SK-N-SH (cell line): Measurements from ENCODE around the gene EFHD2. TPM values are rescaled to one million over a fixed set of nuclear protein-coding genes. Genes with fewer than 3 reads are reported as not detected.

Experiments used
- CTCF ChIA-PET: fragments of 300-600, 350-600 bp; formaldehyde crosslinking; extraction: SDS; loops from one replicate; lab custom pipeline; 2021; lab: Yijun Ruan, JAX
- POLR2A ChIA-PET: fragments of 350-600 bp; sonication (Branson Sonifier 250); formaldehyde crosslinking; extraction: SDS; loops from one replicate; lab custom pipeline; 2020; ENCODE audit warnings: antibody characterized with exemption, inconsistent platforms; lab: Yijun Ruan, JAX
- DNase-seq: peaks from one replicate; pipeline ENCODE4 v3.0.0; 2012
- H2AFZ ChIP-seq: fragments of 200-600 bp; sonication (generic); 2 replicates; pipeline ENCODE4 v1.8.1; 2016; ENCODE audit warnings: antibody characterized with exemption, mild to moderate bottlenecking, low read depth
- H3F3A ChIP-seq: fragments of 200-600 bp; sonication (generic); replicated peaks from 2 replicates; pipeline ENCODE3; 2016; ENCODE audit warnings: antibody characterized with exemption, mild to moderate bottlenecking; ENCODE audit not compliant: insufficient read depth
- H3K27ac ChIP-seq, 2 experiments: fragments of 200-500 bp in 1 of 2; fragments of 200-600 bp in 1 of 2; sonication (Bioruptor generic) in 1 of 2; sonication (generic), shearing (Covaris generic) in 1 of 2; 2 replicates each; pipeline versions ENCODE4 v1.5.1 to v1.6.1; 2014 to 2016; ENCODE audit warnings: low read depth in 2 of 2, inconsistent platforms in 1 of 2, low read length in 1 of 2, mild to moderate bottlenecking in 1 of 2, mixed read lengths in 1 of 2
- H3K27me3 ChIP-seq: fragments of 200-600 bp; sonication (generic), shearing (Covaris generic); 2 replicates; pipeline ENCODE4 v1.6.1; 2016; ENCODE audit warnings: mixed run types; ENCODE audit not compliant: insufficient read depth
- H3K36me3 ChIP-seq, 2 experiments: fragments of 200-500 bp in 1 of 2; fragments of 200-600 bp in 1 of 2; sonication (Bioruptor generic) in 1 of 2; sonication (generic) in 1 of 2; replicated peaks in 1 of 2; 2 replicates each; pipeline versions ENCODE3 to v1.5.1; 2014 to 2016; ENCODE audit warnings: low read length in 1 of 2, mild to moderate bottlenecking in 1 of 2; ENCODE audit not compliant: insufficient read depth in 2 of 2, control insufficient read depth in 1 of 2
- H3K4me1 ChIP-seq, 2 experiments: fragments of 200-500 bp in 1 of 2; fragments of 200-600 bp in 1 of 2; sonication (Bioruptor generic) in 1 of 2; sonication (generic), shearing (Covaris generic) in 1 of 2; 2 replicates each; pipeline versions ENCODE4 v1.5.1 to v1.6.1; 2014 to 2016; ENCODE audit warnings: low read depth in 1 of 2, low read length in 1 of 2, mixed run types in 1 of 2; ENCODE audit not compliant: insufficient read depth in 2 of 2, control insufficient read depth in 1 of 2
- H3K4me2 ChIP-seq: fragments of 200-600 bp; sonication (generic), shearing (Covaris generic); 2 replicates; pipeline ENCODE4 v1.6.1; 2017; ENCODE audit warnings: mixed run types
- H3K4me3 ChIP-seq, 2 experiments: fragments of 200-500 bp in 1 of 2; fragments of 200-600 bp in 1 of 2; sonication (Bioruptor generic) in 1 of 2; sonication (generic), shearing (Covaris generic) in 1 of 2; 2 replicates each; pipeline versions ENCODE4 v1.5.1 to v1.8.1; 2014 to 2016; ENCODE audit warnings: low read depth in 2 of 2, inconsistent platforms in 1 of 2, low read length in 1 of 2, mild to moderate bottlenecking in 1 of 2, mixed read lengths in 1 of 2, moderate library complexity in 1 of 2
- H3K79me2 ChIP-seq: fragments of 200-600 bp; sonication (generic); 2 replicates; pipeline ENCODE4 v1.8.1; 2017; ENCODE audit warnings: mild to moderate bottlenecking; ENCODE audit not compliant: insufficient read depth
- H3K9ac ChIP-seq: fragments of 200-600 bp; sonication (generic); 2 replicates; pipeline ENCODE4 v1.6.1; 2017; ENCODE audit warnings: mixed run types
- H3K9me2 ChIP-seq: fragments of 200-600 bp; sonication (generic); 2 replicates; pipeline ENCODE4 v1.6.1; 2017; ENCODE audit warnings: mixed run types
- H3K9me3 ChIP-seq: fragments of 200-600 bp; sonication (generic); 2 replicates; pipeline ENCODE4 v1.6.1; 2017; ENCODE audit warnings: mixed run types, mild to moderate bottlenecking, moderate library complexity
- H4K20me1 ChIP-seq: fragments of 200-600 bp; sonication (generic); 2 replicates; pipeline ENCODE4 v1.6.1; 2017; ENCODE audit warnings: mild to moderate bottlenecking, mixed run types; ENCODE audit not compliant: insufficient read depth
- CHD2 ChIP-seq: fragments of 150-350 bp; IDR thresholded peaks from 2 replicates; pipeline ENCODE4 v1.6.1; 2018; ENCODE audit warnings: low read length; ENCODE audit not compliant: partially characterized antibody
- EP300 ChIP-seq, 2 experiments: IDR thresholded peaks; 2 replicates each; pipeline versions ENCODE4 v1.4.0 to v1.6.1; 2012; ENCODE audit warnings: borderline replicate concordance in 1 of 2, low read depth in 1 of 2, low read length in 1 of 2
- FOSL2 ChIP-seq: IDR thresholded peaks from 2 replicates; pipeline ENCODE4 v1.4.0; 2012; ENCODE audit warnings: low read depth, mild to moderate bottlenecking, moderate library complexity, borderline replicate concordance
- FOXJ3 ChIP-seq: sonication (generic); formaldehyde crosslinking; IDR thresholded peaks from 2 replicates; pipeline ENCODE4 v1.5.1; 2020; ENCODE audit warnings: mild to moderate bottlenecking, missing genetic modification reagents
- FOXM1 ChIP-seq: IDR thresholded peaks from 2 replicates; pipeline ENCODE4 v1.4.0; 2012; ENCODE audit warnings: low read depth, mild to moderate bottlenecking
- GABPA ChIP-seq: IDR thresholded peaks from 2 replicates; pipeline ENCODE4 v1.4.0; 2012; ENCODE audit warnings: low read depth, mild to moderate bottlenecking
- JUND ChIP-seq: IDR thresholded peaks from 2 replicates; pipeline ENCODE4 v1.4.0; 2012
- POLR2AphosphoS5 ChIP-seq: IDR thresholded peaks from 2 replicates; pipeline ENCODE4 v1.6.1; 2012; ENCODE audit warnings: low read depth, low read length
- RXRA ChIP-seq: IDR thresholded peaks from 2 replicates; pipeline ENCODE4 v1.4.0; 2012; ENCODE audit warnings: low read depth, mild to moderate bottlenecking, borderline replicate concordance
- YY1 ChIP-seq: IDR thresholded peaks from 2 replicates; pipeline ENCODE4 v1.4.0; 2012; ENCODE audit warnings: low read depth, mild to moderate bottlenecking
- WGBS: methylation state at CpG from one replicate; pipeline ENCODE4 v1.1.6; 2017; ENCODE audit warnings: low lambda C conversion rate; 5-methylcytosine and 5-hydroxymethylcytosine counted together
- polyA plus RNA-seq, 3 experiments: library from polyadenylated mRNA; depleted of rRNA; stranded (reverse); fragments of >200 nt; gene quantifications; 2 replicates each; pipeline ENCODE4 v1.2.3, GENCODE V29; 2012
- TF ChIP-seq, protein P1 (sequence below): IDR thresholded peaks from 2 replicates; pipeline ENCODE4 v1.6.1; 2012; ENCODE audit warnings: mild to moderate bottlenecking, low read depth, low read length, moderate library complexity
- TF ChIP-seq, protein P2 (sequence below): IDR thresholded peaks from 2 replicates; pipeline ENCODE4; 2012
- TF ChIP-seq, protein P3 (sequence below): IDR thresholded peaks from 2 replicates; pipeline ENCODE4 v1.4.0; 2012; ENCODE audit warnings: low read depth
- TF ChIP-seq, protein P4 (sequence below): fragments of 150-350 bp; IDR thresholded peaks from 2 replicates; pipeline ENCODE4 v1.6.1; 2016; ENCODE audit warnings: mild to moderate bottlenecking, low read depth, low read length

The EFHD2 gene
- polyA plus RNA-seq, 1 of the 3 experiments (the other 2 are of a cell fraction) = 59.8 TPM

DNA sequence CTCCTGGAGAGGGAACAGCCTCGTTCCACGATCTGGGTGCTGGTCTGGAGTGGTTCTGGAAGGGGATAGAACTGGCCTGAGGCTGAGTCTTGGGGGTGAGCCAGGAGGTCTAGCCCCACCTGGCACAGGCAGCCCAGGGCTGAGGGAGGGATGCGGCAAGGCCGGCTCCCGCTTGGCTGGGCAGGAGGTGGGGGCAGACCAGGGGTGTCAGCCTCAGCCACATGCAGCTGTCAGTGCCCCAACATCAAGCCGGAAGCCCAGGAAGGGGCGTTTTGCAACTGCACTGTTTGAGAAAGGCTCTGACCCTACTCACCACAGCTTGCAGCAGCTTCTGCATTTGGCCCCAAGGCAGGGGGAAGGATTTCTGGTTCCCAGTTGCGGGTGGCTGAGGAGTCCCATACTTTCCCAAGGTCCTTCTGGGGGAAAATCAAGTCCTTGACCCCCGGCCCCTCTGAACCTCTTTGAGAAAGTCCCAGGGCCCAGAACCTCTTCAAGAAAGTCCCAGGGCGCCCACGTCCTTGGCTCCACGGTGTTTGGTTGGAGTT lies 2.0 kb downstream of the EFHD2 start:
- ChIA-PET CTCF (interaction anchor here (1.0 to 3.7 kb wide), 5 partner anchors 10 to 286 kb away, joined by 3 to 35 read pairs (median 6); no protein-coding TSS in a partner anchor), POLR2A (no interaction called here)
- no peak overlapping the region for H2AFZ ChIP-seq
- no peaks in the 10 kb centered on the region for H3K27me3 ChIP-seq
- H4K20me1 ChIP-seq = peaks cover 31% of the 10 kb centered on the region
- peaks cover 0 to 4% of the 10 kb centered on the region in 2 experiments for H3K36me3 ChIP-seq
- peak overlapping the region; percentile 96 for H3K4me2 ChIP-seq
- H3K9me2 ChIP-seq = no peaks in the 10 kb centered on the region
- peaks cover 31 to 36% of the 10 kb centered on the region in 2 experiments; a peak in 3 of 4 replicates for H3K4me1 ChIP-seq
- WGBS = 50% methylated on average over 6 of the region's 12 CpGs
- peak overlapping the region; percentile 84 to 92 for H3K4me3 ChIP-seq
- TF ChIP-seq, protein P1, sequence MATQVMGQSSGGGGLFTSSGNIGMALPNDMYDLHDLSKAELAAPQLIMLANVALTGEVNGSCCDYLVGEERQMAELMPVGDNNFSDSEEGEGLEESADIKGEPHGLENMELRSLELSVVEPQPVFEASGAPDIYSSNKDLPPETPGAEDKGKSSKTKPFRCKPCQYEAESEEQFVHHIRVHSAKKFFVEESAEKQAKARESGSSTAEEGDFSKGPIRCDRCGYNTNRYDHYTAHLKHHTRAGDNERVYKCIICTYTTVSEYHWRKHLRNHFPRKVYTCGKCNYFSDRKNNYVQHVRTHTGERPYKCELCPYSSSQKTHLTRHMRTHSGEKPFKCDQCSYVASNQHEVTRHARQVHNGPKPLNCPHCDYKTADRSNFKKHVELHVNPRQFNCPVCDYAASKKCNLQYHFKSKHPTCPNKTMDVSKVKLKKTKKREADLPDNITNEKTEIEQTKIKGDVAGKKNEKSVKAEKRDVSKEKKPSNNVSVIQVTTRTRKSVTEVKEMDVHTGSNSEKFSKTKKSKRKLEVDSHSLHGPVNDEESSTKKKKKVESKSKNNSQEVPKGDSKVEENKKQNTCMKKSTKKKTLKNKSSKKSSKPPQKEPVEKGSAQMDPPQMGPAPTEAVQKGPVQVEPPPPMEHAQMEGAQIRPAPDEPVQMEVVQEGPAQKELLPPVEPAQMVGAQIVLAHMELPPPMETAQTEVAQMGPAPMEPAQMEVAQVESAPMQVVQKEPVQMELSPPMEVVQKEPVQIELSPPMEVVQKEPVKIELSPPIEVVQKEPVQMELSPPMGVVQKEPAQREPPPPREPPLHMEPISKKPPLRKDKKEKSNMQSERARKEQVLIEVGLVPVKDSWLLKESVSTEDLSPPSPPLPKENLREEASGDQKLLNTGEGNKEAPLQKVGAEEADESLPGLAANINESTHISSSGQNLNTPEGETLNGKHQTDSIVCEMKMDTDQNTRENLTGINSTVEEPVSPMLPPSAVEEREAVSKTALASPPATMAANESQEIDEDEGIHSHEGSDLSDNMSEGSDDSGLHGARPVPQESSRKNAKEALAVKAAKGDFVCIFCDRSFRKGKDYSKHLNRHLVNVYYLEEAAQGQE = no peak
- TF ChIP-seq FOXM1 (no peak), CHD2 (no peak), EP300 (IDR thresholded peaks at IDR 0.05; ENCODE audit: borderline replicate concordance in 1 of 2, low read depth in 1 of 2, low read length in 1 of 2) (no peak), FOSL2 (no peak), GABPA (no peak), FOXJ3 (no peak), JUND (no peak), RXRA (no peak), YY1 (no peak), POLR2AphosphoS5 (no peak)
- TF ChIP-seq, protein P2, sequence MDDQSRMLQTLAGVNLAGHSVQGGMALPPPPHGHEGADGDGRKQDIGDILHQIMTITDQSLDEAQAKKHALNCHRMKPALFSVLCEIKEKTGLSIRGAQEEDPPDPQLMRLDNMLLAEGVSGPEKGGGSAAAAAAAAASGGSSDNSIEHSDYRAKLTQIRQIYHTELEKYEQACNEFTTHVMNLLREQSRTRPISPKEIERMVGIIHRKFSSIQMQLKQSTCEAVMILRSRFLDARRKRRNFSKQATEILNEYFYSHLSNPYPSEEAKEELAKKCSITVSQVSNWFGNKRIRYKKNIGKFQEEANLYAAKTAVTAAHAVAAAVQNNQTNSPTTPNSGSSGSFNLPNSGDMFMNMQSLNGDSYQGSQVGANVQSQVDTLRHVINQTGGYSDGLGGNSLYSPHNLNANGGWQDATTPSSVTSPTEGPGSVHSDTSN = no peak
- TF ChIP-seq, protein P3, sequence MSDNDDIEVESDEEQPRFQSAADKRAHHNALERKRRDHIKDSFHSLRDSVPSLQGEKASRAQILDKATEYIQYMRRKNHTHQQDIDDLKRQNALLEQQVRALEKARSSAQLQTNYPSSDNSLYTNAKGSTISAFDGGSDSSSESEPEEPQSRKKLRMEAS = no peak
- TF ChIP-seq, protein P4, sequence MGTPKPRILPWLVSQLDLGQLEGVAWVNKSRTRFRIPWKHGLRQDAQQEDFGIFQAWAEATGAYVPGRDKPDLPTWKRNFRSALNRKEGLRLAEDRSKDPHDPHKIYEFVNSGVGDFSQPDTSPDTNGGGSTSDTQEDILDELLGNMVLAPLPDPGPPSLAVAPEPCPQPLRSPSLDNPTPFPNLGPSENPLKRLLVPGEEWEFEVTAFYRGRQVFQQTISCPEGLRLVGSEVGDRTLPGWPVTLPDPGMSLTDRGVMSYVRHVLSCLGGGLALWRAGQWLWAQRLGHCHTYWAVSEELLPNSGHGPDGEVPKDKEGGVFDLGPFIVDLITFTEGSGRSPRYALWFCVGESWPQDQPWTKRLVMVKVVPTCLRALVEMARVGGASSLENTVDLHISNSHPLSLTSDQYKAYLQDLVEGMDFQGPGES = no peak
- DNase-seq = no peak
- peaks cover 39% of the 10 kb centered on the region for H3F3A ChIP-seq
- peaks cover 58% of the 10 kb centered on the region for H3K79me2 ChIP-seq
- no peak overlapping the region; a peak in 1 of 4 replicates for H3K27ac ChIP-seq
- peak overlapping the region; percentile 88 for H3K9ac ChIP-seq
- H3K9me3 ChIP-seq = no peaks in the 10 kb centered on the region
